ENCODE measurements around the gene TMEM259.

DNA sequence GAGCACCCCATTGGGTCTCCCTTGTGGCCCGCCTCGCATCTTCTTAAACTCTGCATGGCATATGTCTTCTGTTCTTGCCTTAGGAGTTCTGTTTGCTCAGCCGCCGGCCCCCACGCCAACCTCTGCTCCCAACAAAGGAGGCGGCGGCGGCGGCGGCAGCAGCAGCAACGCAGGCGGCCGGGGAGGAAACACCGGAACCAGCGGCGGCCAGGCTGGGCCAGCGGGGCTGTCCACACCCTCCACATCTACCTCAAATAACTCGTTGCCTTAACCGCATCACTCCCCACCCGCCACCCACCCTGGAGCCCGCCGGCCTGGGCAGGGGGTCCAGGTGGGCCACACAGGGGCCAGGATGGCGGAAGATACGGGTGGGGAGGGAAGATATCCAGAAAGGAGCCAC lies 49.1 kb downstream of the TMEM259 start:
- TF ChIP-seq, protein P1, sequence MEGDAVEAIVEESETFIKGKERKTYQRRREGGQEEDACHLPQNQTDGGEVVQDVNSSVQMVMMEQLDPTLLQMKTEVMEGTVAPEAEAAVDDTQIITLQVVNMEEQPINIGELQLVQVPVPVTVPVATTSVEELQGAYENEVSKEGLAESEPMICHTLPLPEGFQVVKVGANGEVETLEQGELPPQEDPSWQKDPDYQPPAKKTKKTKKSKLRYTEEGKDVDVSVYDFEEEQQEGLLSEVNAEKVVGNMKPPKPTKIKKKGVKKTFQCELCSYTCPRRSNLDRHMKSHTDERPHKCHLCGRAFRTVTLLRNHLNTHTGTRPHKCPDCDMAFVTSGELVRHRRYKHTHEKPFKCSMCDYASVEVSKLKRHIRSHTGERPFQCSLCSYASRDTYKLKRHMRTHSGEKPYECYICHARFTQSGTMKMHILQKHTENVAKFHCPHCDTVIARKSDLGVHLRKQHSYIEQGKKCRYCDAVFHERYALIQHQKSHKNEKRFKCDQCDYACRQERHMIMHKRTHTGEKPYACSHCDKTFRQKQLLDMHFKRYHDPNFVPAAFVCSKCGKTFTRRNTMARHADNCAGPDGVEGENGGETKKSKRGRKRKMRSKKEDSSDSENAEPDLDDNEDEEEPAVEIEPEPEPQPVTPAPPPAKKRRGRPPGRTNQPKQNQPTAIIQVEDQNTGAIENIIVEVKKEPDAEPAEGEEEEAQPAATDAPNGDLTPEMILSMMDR (conservative IDR thresholded peaks at IDR 0.05), result no peak
- no peak for TF ChIP-seq EZH2 (IDR thresholded peaks at IDR 0.05; ENCODE audit: low read depth)
